Breast epithelium (tissue), 3 donors: ENCODE data around the gene PHOX2B.

Experiments used
- POLR2A ChIP-seq: fragments of 450-650 bp; IDR thresholded peaks from one replicate; pipeline ENCODE4 v1.6.1; 2016; ENCODE audit warnings: antibody characterized with exemption, mild to moderate bottlenecking, moderate library complexity
- POLR2AphosphoS5 ChIP-seq, 3 donors: sonication (generic); formaldehyde crosslinking; IDR thresholded peaks; one replicate each; pipeline ENCODE4 v1.6.1; 2017; ENCODE audit warnings: antibody characterized with exemption in 3 of 3
- TF ChIP-seq, protein P1 (sequence below), 3 donors: fragments of 450-650 bp; IDR thresholded peaks; one replicate each; pipeline ENCODE4 v1.5.1; 2016 to 2017; ENCODE audit warnings: antibody characterized with exemption in 3 of 3, mild to moderate bottlenecking in 3 of 3, moderate library complexity in 3 of 3

DNA sequence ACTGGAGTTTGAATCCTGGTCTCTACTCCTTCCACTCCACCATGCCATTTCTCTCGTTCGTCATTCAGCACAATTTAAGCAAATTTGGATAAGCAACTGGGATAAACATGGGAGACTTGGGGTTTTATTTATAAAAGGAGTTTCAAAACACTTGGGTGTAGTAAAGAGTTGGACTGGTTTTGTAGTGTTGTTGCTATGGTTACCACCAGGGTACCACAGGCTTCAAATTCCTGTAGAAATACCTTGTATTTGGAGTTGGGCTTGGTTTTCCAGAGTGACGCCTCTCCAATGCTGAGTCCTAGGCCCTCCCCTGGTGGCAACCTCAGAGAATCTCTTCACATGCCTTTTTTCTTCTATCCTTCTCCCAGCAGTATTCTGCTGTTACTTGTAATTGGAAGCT is 27.9 kb upstream of the PHOX2B start:
- TF ChIP-seq, protein P1, sequence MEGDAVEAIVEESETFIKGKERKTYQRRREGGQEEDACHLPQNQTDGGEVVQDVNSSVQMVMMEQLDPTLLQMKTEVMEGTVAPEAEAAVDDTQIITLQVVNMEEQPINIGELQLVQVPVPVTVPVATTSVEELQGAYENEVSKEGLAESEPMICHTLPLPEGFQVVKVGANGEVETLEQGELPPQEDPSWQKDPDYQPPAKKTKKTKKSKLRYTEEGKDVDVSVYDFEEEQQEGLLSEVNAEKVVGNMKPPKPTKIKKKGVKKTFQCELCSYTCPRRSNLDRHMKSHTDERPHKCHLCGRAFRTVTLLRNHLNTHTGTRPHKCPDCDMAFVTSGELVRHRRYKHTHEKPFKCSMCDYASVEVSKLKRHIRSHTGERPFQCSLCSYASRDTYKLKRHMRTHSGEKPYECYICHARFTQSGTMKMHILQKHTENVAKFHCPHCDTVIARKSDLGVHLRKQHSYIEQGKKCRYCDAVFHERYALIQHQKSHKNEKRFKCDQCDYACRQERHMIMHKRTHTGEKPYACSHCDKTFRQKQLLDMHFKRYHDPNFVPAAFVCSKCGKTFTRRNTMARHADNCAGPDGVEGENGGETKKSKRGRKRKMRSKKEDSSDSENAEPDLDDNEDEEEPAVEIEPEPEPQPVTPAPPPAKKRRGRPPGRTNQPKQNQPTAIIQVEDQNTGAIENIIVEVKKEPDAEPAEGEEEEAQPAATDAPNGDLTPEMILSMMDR (IDR thresholded peaks at IDR 0.05): no peak
- TF ChIP-seq POLR2AphosphoS5 (IDR thresholded peaks at IDR 0.05): no peak
- no peak for TF ChIP-seq POLR2A
